Measurements from ENCODE around the gene PIEZO2.

- TF ChIP-seq POLR2A (IDR thresholded peaks at IDR 0.05), result no peak
- TF ChIP-seq POLR2AphosphoS5 (IDR thresholded peaks at IDR 0.05), result no peak
- TF ChIP-seq CTCF (IDR thresholded peaks at IDR 0.05), result no peak
- TF ChIP-seq EP300 (IDR thresholded peaks at IDR 0.05), result no peak
Observed at GRCh38 chr18:10718809-10719208, 430.6 kb downstream of the PIEZO2 start.
